PFSK-1 (cell line): Measurements from ENCODE around the gene GPR132.

Experiments used
- FOXP2 ChIP-seq: optimal IDR thresholded peaks from 2 replicates; pipeline ENCODE3; 2011; ENCODE audit warnings: borderline replicate concordance, control low read depth, inconsistent platforms; ENCODE audit not compliant: insufficient read depth; ENCODE audit errors: extremely low read length, extremely low read depth
- POLR2AphosphoS5 ChIP-seq: IDR thresholded peaks from 2 replicates; pipeline ENCODE4 v1.6.1; 2012; ENCODE audit warnings: low read depth, mild to moderate bottlenecking, control low read depth, low read length, moderate library complexity
- REST ChIP-seq, 2 experiments: IDR thresholded peaks; 2 replicates each; pipeline versions ENCODE4 v1.6.1 to v1.8.0; 2011 to 2012; ENCODE audit warnings: low read depth in 2 of 2, low read length in 2 of 2, control low read depth in 1 of 2, inconsistent platforms in 1 of 2, mild to moderate bottlenecking in 1 of 2, moderate library complexity in 1 of 2; ENCODE audit not compliant: insufficient read depth in 1 of 2
- SIN3A ChIP-seq: IDR thresholded peaks from 2 replicates; pipeline ENCODE4 v1.6.1; 2012; ENCODE audit warnings: mild to moderate bottlenecking, low read length, moderate library complexity, borderline replicate concordance; ENCODE audit not compliant: insufficient read depth
- TAF1 ChIP-seq: IDR thresholded peaks from 2 replicates; pipeline ENCODE4 v1.6.1; 2012; ENCODE audit warnings: low read length, control low read depth, borderline replicate concordance; ENCODE audit not compliant: insufficient read depth

GRCh38 chr14:105010106-105010505 is 55.1 kb downstream of the GPR132 start:
- TF ChIP-seq TAF1 (no peak), POLR2AphosphoS5 (no peak), REST (IDR thresholded peaks at IDR 0.05; ENCODE audit: insufficient read depth in 1 of 2, low read depth in 2 of 2, low read length in 2 of 2) (no peak), SIN3A (no peak), FOXP2 (no peak)
